ENCODE data around the gene TMEM169.

GRCh38 chr2:216044883-216045486 lies 36.7 kb upstream of the TMEM169 start:
- TF ChIP-seq CTCF (IDR thresholded peaks at IDR 0.05; ENCODE audit: insufficient read depth, low read depth, low read length), result no peak
- no peak for TF ChIP-seq EZH2 (IDR thresholded peaks at IDR 0.05; ENCODE audit: insufficient read depth, low read length)
